GM19035 (cell line): ENCODE data around the gene RMC1.

Source experiments
- ATAC-seq: cut with Tn5 transposase; IDR thresholded peaks from one replicate; pipeline ENCODE4 v1.9.1; 2021; ENCODE audit not compliant: unreplicated experiment

RMC1 gene

DNA sequence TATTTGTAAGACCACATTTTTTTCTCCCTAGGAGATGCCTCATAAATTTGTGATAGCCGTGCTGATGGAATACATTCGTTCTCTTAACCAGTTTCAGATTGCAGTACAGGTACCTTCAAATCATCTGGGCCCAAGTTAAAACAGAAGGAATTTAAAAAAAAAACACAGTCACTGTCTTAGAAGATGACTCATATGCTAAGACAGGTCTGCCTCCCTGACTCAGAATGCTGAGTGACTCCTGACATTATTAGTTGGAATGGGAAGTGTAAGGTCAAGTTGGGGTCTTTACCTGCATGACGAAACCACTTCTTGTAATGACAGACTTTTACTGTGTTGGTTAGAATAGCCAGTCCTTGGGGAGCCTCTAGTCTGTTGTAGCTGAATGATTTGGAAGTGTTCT lies 26.3 kb downstream of the RMC1 start:
- ATAC-seq = no peak

DNA sequence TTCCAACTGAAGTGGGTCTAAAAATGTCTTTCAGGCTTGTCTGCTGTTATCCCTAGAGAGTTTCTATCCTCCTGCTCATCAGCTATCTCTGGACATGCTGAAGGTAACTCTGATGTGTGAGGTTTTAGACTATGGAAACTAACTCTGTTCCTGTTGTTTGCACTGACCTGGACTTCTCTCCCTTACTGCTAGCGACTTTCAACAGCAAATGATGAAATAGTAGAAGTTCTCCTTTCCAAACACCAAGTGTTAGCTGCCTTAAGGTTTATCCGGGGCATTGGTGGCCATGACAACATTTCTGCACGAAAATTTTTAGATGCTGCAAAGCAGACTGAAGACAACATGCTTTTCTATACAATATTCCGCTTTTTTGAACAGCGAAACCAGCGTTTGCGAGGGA lies 26.9 kb downstream of the RMC1 start:
- ATAC-seq = no peak

DNA sequence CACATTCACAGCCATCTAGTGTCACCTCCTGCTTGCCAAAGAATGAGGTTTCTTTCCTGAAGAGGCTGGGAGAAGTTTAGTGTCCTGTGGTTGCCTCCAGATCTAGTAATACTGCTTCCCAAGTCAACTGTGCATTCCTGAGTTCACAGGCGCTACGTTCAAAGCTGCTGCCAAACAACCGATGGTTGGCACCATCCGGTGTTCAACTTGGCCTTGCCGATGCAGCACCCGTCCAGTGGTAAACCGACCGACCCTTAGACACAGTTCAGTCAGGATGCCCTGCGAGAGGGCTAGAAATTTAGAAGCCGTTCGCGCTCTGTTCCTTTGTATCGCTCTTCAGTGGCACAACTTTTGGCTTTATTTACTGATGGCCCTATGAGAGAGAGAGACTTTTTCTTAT lies 28.6 kb downstream of the RMC1 start:
- ATAC-seq = no peak

DNA sequence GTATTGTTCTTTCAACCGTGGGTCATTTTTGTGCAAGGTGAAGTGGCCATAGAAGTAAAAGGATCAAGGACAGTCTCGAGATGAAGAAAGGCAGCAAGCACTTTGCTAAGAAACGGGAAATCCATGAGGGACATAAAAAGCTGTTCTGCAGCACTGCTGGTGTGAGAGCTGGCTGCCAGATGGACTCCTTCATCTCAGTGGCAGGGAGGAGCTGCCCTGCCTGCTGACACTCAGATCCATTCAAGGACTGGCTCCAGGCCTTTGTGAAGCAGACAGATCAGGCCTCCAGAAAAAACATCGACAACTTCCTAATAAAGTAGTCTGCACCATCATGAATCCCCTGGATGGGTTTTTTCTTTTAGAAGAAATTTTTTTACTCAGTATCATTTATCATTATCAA lies 29.5 kb downstream of the RMC1 start:
- ATAC-seq = no peak

DNA sequence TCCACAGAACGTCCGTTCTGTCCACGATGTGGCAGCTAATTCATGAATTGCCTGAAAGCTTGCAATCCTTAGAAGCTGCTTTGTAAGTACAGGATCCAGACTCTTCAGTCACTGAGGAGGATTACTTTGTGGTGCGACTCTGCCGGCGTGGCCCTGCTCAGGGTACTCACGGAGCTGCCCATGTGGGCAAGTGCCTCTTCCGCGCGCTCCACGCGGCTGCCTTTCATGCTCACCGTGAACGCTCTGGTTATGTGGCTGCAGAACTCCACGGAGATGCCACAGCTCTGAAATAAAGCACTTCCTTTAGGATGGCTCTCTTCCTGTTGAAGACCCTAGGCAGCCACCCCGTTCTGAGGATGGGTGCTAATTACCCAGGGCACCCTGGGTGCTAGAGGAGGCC lies 31.0 kb downstream of the RMC1 start:
- no peak for ATAC-seq

DNA sequence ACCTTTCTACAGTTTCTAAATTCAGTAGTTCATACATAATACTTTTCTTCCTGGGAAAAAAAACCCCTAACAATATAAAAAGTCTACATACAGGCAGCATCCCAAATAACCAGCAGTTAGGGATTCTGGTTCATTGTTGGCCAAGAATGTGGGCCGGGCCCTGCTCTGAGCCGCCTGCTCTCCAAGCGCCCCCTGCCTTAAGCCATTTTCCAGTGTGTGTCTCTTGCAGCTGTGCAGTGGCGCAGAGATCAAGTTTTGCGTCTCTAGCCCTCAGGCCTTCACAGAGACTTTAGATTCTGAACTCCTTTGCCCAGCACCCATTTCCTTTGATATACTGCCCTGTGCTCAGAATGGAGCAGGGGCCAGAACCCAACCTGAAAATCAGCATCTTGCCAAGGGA lies 32.9 kb downstream of the RMC1 start:
- no peak for ATAC-seq

DNA sequence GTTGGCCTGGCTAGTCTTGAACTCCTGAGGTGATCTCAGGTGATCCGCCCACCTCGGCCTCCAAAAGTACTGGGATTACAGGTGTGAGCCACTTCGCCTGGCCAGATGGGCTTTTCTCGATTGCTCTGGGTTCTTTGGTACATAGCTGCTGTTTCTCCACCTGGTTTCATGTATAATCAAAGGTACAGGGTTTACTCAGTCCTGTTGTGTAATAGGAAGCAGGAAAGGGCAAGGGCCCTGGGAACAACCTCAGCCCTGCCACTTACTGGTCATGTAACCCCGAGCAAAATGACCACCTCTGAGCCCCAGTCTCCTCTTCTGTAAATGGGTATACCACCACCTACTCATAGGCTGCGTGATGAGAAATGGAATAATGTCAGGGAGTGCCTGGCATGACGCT lies 34.0 kb downstream of the RMC1 start:
- ATAC-seq = no peak

DNA sequence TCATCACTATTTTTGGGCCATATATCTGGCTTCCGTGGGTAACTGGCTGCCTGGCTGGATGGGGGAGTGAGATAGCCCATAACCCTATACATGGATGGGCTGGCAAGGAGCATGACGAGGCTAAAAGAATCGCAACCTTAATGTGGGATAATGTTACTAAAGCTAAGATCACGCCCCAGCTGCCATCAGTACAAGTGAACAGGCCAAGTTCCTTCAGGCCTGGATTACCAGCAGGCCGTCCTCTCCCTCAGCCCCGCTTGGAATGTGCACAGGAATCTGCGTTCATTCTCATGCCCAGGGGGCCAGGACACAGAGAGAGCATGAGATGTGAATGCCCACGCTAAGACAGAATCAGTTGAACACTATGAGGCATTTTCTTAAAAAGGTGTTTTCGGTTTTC lies 34.7 kb downstream of the RMC1 start:
- no peak for ATAC-seq

DNA sequence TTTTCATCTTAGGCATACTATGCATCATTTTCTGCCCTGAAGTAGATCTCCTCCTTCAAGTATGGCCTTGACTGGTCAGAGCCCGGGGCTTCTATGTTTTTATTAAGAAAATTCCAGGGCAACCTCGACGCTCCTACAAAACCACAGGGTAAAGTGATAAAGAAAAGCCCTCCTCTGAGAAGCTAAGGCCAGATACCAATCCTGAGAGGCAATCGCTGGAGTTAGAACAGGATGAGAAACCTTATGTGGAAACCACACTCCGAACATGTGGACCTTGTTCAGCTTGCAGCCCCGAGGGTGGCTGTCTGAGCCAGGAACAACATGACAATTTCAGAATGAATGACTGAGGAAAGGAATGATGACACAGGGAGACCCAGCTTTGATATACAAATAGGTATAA lies 35.6 kb downstream of the RMC1 start:
- ATAC-seq = no peak

DNA sequence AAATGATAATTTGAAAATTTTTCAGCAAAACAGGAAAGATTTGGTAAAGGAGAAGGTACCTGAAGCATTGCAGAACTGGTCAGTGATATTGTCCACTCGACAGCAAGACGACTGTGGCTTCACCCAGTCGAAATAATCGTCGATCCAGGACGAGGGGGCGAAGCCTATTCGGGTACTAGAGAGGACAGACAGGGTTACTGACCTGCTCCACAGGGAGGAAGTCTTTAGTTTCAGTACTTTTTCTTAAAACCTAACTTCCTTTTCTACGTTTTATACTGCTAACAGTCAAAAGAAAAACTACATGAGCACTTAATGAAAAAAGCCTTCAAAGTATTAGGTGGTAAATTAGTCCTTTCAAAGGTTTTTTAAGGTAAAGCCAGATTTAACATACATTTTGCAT lies 36.0 kb downstream of the RMC1 start:
- ATAC-seq = no peak

DNA sequence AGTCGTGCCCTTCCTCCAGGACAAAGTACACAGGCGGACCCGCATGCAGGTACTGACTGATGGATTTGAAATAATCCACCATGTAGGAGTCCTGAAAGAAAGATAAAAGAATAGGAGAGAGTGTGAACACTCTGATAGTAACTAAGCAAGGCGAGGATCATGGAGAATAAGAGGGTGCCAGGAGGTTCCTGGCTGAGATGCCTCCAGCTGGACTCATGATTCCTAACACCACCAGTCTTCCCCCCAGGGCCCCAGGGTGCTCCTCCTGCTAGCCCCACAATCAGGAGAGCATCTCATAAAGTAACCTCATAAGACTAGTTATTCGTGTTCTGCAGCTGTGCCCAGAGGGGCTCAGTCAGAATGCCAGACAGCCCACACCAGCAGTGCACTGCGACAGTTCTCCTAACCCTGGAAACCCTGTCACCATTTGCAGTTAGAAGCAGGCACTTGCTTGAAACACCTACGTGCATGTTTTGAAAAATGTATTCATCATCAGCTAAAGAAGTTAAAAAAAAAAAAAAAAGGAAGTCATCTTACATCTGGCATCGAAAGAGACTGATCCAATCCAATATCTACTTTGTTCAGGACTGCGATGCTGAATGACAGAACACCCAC lies 36.7 kb downstream of the RMC1 start:
- no peak for ATAC-seq

DNA sequence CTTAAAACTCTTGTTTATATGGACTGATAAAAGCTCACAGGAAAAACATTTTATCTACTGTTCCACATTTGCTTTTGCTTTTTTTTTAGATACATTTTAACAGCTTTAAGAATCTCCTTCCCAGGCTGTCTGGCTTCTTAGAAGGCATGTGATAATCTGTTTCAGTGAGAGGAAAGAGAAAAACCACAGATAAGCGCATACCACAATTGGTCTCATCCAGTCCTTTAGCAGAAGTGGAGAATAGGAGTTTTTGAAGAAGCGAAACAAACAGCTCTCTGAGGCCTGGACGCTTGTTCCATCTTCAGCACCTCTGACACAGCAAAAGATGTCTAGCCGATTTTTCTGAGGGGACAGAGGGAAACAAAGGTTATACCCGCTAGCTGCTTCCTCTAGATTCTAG lies 37.6 kb downstream of the RMC1 start:
- ATAC-seq = no peak

DNA sequence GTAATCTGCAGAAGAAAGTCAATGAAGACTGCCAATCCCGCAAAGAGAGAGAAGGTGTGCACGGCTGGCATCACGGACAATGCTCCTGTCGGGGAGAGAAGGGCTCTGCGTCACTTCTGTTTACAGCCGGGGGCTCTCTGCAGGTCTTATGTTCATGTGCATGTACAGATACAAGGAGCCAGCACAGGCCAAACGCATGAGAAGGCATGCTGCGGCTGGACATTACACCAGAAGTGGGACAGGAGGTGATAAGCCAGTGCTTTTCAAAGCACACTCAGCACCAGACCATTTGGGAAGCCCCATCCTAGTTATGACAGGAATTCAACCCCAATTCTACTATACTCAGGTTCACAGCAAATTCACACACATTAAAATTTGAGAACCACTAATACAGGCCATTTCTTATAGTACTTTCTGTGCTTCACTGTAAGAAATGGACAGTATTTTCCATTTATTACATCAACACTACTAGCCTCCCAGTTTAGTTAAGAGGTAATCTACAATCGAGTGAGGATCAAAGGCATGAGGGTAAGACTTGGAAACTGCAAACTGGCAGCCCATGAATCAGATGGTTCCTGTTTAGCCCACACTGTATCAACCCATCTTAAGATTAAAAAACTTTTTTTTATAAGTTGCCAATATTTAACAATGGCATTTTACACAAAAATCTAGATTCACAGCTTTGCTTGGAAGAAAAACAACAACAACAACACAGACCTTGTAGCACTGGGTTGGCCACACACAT lies 38.2 kb downstream of the RMC1 start:
- ATAC-seq = no peak

DNA sequence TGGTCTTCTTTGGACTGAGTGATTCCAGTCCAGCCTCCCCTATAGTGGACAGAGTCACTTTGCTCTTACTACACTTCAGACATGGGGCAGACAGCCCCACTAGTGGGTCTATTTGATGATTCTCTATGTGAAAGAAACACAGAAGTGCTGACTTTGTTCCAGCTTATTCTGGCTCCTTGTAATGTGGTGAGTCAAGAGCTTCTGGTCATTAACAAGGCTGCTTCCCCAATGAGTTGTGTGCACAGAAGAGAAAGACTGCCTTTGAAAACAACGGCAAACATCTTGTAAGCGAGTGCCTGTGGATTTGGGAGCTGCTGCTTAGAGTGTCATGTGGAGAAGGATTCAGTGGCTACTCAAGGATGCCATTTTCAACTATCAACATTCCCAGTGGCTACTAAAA lies 39.1 kb downstream of the RMC1 start:
- ATAC-seq = no peak

DNA sequence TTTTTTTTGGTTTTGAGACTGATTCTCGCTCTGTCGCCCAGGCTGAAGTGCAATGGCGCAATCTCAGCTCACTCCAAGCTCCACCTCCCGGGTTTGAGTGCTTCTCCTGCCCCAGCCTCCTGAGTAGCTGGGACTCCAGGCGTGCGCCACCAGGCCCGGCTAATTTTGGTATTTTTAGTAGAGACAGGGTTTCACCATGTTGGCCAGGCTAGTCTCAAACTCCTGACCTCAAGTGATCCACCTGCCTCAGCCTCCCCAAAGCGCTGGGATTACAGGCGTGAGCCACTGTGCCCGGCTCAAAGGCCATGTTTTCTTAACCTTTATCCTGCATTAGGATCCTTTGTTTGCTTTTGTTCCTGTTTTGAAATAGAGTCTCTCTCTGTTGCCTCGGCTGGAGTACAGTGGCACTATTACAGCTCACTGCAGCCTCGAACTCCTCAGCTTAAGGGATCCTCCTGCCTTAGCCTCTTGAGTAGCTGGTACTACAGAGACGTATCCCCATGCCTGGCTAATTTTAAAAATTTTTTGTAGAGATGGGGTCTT lies 42.0 kb downstream of the RMC1 start:
- ATAC-seq = no peak

DNA sequence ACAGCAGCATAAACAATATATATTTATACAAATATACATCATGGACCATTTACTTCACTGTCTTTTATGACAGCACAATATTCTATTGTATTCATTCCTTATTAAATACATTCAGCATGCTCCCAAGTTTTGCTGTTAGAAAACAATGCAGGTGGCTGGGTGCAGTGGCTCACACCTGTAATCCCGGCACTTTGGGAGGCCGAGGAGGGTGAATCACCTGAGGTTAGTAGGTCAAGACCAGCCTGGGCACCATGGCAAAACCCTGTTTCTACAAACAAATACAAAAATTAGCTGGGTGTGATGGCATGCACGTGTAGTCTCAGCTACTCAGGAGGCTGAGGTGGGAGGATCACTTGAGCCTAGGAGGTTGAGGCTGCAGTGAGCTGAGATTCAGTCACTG lies 44.0 kb downstream of the RMC1 start:
- ATAC-seq = no peak

DNA sequence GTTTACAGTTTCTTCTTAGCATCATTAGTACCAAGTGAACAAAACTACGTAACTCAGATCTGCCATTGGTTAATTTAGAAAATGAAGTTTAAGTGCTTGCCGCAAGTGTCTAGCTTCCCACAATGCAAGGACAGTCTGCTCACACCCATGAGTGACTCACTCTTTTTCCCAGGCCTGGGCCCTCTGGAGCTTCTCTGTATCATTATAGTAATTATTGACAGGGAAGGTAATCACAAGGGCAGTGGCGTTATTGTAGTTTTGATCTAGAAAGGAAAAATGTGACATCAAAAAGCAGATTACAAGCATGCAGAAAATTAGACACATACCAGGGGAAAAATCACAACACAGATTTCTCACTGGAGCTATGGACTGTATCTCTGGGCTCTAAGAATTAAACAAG lies 44.5 kb downstream of the RMC1 start:
- no peak for ATAC-seq

DNA sequence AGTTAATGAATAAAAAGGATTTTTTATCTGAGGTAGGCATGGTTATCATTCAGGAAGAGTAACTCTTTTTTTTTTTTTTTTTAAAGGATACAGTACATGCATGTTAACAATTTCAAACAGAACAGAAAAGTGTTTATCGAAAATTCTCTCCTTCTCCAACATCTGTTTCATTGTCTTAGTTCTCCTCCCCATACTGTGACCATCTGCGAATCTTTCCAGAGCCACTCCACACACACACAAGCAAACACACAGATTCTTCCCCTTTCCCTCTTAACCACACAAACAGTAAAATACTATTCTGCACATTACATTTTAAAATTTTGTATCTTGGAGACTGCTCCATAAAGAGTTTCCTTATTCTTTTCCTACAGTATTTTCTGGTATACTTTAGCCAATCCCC lies 45.0 kb downstream of the RMC1 start:
- ATAC-seq = no peak

DNA sequence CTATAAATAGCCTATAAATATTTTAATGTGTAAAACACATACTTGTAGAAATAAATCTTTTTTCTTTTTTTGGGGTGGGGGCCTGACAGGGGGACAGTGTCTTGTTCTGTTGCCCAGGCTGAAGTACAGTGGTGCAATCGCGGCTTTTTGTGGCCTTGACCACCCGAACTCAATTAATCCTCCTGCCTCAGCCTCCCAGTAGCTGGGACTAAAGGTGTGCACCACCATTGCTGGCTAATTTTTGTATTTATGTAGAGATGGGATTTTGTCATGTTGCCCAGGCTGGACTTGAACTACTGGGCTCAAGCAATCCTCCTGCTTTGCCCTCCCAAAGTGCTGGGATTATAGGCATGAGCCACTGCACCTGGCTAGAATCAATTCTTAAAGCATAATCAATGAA lies 45.4 kb downstream of the RMC1 start:
- no peak for ATAC-seq

DNA sequence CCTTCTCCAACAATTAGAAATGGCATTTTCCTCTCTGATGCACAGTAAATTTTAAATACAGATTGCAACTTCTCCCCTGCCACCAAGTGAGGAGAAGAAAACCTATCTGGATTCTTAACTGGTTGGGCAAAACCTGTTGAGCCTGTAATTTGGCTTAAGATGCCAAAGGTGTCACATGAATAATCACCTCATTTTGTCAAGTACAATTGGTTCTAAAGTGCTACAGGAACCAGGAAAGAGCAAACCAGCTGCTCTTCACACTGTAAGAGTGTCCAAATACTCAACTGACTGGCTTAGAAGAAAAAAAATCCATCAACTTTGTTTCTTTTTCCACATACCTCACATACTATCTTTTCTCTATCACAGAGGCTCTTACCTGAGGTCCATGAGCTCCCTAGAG lies 47.6 kb downstream of the RMC1 start:
- no peak for ATAC-seq

DNA sequence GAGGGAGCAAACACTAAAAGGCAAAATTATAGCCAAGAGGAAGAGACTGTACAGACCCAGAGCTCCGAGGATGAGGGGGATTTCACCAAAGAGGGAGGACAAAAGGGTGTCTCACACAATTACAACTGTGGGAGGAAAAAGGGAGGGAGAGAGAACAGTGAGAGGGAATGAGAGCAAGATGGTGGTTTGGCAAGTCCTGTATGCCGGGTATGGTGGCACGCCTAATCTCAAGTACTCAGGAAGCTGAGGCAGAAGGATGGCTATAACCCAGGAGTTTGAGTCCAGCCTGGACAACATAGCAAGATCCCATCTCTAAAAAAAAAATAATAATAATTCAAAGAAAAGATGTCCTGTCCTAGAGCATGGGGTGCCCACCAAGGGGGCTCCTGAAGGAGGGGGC lies 48.7 kb downstream of the RMC1 start:
- ATAC-seq = no peak

DNA sequence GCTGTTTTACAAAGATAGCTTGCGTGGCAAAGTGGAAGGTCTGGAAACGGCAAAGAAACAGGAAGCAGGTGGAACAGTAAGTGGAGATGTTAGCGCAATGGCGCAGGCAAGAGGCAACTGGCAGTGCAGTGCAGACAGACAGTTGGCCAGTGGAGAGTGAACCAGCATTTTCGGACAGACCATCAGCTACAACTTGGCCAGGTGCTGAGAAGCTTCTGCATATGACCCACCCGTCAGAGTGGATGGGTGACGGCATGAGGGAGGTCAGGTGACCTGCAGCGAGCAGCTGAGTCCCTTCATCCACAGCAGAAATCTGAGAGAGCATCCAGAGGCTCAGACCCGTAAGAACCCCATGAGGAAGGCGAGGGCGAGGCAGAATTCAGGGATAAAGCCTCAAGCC lies 49.2 kb downstream of the RMC1 start:
- ATAC-seq = no peak

DNA sequence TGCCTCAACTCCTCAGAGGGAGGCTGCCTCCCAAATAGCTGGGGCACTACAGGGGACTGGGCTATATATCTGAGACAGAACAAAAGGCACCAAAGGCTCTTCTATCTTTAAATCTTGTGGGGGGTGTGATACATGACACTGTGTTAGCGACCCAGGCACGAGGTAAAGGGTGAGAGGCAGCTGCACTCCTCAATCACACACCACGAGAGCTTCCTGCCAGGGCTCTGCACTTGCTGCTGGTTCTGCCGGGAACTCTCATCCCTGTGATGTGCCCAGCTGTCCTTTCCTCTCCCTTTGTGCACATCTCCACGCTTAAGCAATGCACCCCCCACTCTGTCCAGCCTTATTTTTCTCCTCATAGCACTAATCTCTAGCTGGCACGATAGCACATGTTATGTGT lies 50.6 kb downstream of the RMC1 start:
- ATAC-seq = no peak
